ENCODE measurements around the gene RTKN. TPM values are rescaled to one million over a fixed set of nuclear protein-coding genes. Genes with fewer than 3 reads are reported as not detected.

Gene RTKN
- total and polyA plus RNA-seq, 2 of the 13 experiments (the other 11 are each of a cell fraction or from before 2014, with no cell fraction given) = 159 to 166 TPM

- TF ChIP-seq ZNF607 (CRISPR knock-in tag; IDR thresholded peaks at IDR 0.05; ENCODE audit: borderline replicate concordance) (peak; percentile 68; the same call in 1 of the 2 replicates), NCOR1 (IDR thresholded peaks at IDR 0.05; ENCODE audit: borderline replicate concordance, low read length) (no peak; the same call in 1 of the 2 replicates), ZNF329 (CRISPR knock-in tag; IDR thresholded peaks at IDR 0.05; ENCODE audit: low read depth) (peak; percentile 46; the same call in 1 of the 2 replicates), FOSL2 (CRISPR knock-in tag; IDR thresholded peaks at IDR 0.05) (peak; percentile 68), NFKB2 (CRISPR knock-in tag; IDR thresholded peaks at IDR 0.05; ENCODE audit: borderline replicate concordance) (peak; percentile 87), ZNF724P (CRISPR knock-in tag; IDR thresholded peaks at IDR 0.05; ENCODE audit: borderline replicate concordance) (peak; percentile 96), RFX1 (IDR thresholded peaks at IDR 0.05) (no peak), BRF2 (CRISPR knock-in tag; IDR thresholded peaks at IDR 0.05) (0 out of 2 replicates have a peak, but pooled peaks have one; percentile 53), ZNF746 (CRISPR knock-in tag; IDR thresholded peaks at IDR 0.05) (peak; percentile 55), KLF13 (CRISPR knock-in tag; IDR thresholded peaks at IDR 0.05) (no peak), ZNF766 (CRISPR knock-in tag; IDR thresholded peaks at IDR 0.05; ENCODE audit: borderline replicate concordance) (peak; percentile 26), CBX2 (IDR thresholded peaks at IDR 0.05; ENCODE audit: low read depth, low read length) (no peak), CBX2 (CRISPR knock-in tag; IDR thresholded peaks at IDR 0.05; ENCODE audit: low read depth) (0 out of 2 replicates have a peak, but pooled peaks have one; percentile 92), ZNF569 (CRISPR knock-in tag; IDR thresholded peaks at IDR 0.05; ENCODE audit: borderline replicate concordance) (no peak; the same call in 1 of the 2 replicates), HMGA1 (CRISPR knock-in tag; conservative IDR thresholded peaks at IDR 0.05) (no peak), ZNF549 (CRISPR knock-in tag; IDR thresholded peaks at IDR 0.05) (peak; percentile 28; the same call in 1 of the 2 replicates), ZNF264 (CRISPR knock-in tag; IDR thresholded peaks at IDR 0.05) (no peak; the same call in 1 of the 2 replicates), NFKBIZ (CRISPR knock-in tag; IDR thresholded peaks at IDR 0.05) (peak; percentile 36; the same call in 1 of the 2 replicates), HOXA7 (CRISPR knock-in tag; IDR thresholded peaks at IDR 0.05) (no peak), NFE2L2 (IDR thresholded peaks at IDR 0.05; ENCODE audit: low read length) (no peak), ZBTB43 (CRISPR knock-in tag; conservative IDR thresholded peaks at IDR 0.05) (peak; percentile 57; the same call in 1 of the 2 replicates), SNRNP70 (IDR thresholded peaks at IDR 0.05; ENCODE audit: low read depth, low read length) (no peak), ZNF24 (IDR thresholded peaks at IDR 0.05) (0 out of 2 replicates have a peak, but pooled peaks have one; percentile 7), ZNF891 (CRISPR knock-in tag; IDR thresholded peaks at IDR 0.05) (peak; percentile 80), ZNF75D (CRISPR knock-in tag; IDR thresholded peaks at IDR 0.05; ENCODE audit: borderline replicate concordance) (no peak), POLR2A (IDR thresholded peaks at IDR 0.05; ENCODE audit: insufficient read depth in 1 of 2, low read depth in 2 of 2, low read length in 2 of 2) (peak; percentile 98)
- TF ChIP-seq, protein P1, sequence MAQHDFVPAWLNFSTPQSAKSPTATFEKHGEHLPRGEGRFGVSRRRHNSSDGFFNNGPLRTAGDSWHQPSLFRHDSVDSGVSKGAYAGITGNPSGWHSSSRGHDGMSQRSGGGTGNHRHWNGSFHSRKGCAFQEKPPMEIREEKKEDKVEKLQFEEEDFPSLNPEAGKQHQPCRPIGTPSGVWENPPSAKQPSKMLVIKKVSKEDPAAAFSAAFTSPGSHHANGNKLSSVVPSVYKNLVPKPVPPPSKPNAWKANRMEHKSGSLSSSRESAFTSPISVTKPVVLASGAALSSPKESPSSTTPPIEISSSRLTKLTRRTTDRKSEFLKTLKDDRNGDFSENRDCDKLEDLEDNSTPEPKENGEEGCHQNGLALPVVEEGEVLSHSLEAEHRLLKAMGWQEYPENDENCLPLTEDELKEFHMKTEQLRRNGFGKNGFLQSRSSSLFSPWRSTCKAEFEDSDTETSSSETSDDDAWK (CRISPR knock-in tag; IDR thresholded peaks at IDR 0.05) = no peak
- TF ChIP-seq, protein P2, sequence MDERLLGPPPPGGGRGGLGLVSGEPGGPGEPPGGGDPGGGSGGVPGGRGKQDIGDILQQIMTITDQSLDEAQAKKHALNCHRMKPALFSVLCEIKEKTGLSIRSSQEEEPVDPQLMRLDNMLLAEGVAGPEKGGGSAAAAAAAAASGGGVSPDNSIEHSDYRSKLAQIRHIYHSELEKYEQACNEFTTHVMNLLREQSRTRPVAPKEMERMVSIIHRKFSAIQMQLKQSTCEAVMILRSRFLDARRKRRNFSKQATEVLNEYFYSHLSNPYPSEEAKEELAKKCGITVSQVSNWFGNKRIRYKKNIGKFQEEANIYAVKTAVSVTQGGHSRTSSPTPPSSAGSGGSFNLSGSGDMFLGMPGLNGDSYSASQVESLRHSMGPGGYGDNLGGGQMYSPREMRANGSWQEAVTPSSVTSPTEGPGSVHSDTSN (CRISPR knock-in tag; IDR thresholded peaks at IDR 0.05) = no peak
Observed at GRCh38 chr2:74441690-74442482, at the start of gene RTKN (continued).
